Gastroesophageal sphincter (tissue), 3 donors: Measurements from ENCODE around the gene LRRTM4.

Source experiments
- EP300 ChIP-seq: sonication (generic); formaldehyde crosslinking; IDR thresholded peaks from one replicate; pipeline ENCODE4 v1.6.1; 2017; ENCODE audit warnings: antibody characterized with exemption, mild to moderate bottlenecking
- POLR2A ChIP-seq, 2 donors: fragments of 450-650 bp; IDR thresholded peaks; one replicate each; pipeline ENCODE4 v1.6.1; 2017; ENCODE audit warnings: antibody characterized with exemption in 2 of 2, mild to moderate bottlenecking in 2 of 2, moderate library complexity in 1 of 2
- TF ChIP-seq, protein P1 (sequence below), 4 experiments: fragments of 200-600 bp in 2 of 4; fragments of 450-650 bp in 2 of 4; sonication (generic) in 1 of 4; IDR thresholded peaks; one replicate each; pipeline ENCODE4 v1.5.1; 2017 to 2019; ENCODE audit warnings: antibody characterized with exemption in 4 of 4, mild to moderate bottlenecking in 2 of 4, moderate library complexity in 2 of 4

DNA sequence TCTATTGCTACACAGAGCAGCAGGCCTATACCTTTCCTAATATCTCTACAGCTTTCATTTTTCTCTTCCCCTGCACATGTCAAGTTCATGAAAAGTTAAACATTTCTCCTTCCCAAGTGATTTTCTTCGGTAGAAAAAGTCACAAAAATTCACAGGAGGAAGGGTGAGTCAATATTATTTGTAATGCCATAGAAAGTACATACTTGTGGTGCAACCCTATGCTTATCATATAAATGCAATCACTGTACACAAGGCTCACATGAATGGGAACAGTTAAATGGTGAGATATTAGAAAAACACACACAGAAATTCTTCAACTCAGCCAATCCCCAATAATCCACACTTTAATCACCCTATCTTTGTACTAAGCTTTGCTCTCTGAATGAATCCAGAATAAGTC is 651.6 kb downstream of the LRRTM4 start:
- TF ChIP-seq, protein P1, sequence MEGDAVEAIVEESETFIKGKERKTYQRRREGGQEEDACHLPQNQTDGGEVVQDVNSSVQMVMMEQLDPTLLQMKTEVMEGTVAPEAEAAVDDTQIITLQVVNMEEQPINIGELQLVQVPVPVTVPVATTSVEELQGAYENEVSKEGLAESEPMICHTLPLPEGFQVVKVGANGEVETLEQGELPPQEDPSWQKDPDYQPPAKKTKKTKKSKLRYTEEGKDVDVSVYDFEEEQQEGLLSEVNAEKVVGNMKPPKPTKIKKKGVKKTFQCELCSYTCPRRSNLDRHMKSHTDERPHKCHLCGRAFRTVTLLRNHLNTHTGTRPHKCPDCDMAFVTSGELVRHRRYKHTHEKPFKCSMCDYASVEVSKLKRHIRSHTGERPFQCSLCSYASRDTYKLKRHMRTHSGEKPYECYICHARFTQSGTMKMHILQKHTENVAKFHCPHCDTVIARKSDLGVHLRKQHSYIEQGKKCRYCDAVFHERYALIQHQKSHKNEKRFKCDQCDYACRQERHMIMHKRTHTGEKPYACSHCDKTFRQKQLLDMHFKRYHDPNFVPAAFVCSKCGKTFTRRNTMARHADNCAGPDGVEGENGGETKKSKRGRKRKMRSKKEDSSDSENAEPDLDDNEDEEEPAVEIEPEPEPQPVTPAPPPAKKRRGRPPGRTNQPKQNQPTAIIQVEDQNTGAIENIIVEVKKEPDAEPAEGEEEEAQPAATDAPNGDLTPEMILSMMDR (IDR thresholded peaks at IDR 0.05), result no peak
- TF ChIP-seq POLR2A (IDR thresholded peaks at IDR 0.05) (no peak), EP300 (no peak)
